ENCODE results near the gene RNF43. TPM values are rescaled to one million over a fixed set of nuclear protein-coding genes. Genes with fewer than 3 reads are reported as not detected.

The RNF43 gene
- polyA plus RNA-seq, 1 donor (not counting 4 experiments of a cell fraction or from before 2014, with no cell fraction given): 15.0 TPM

- peak; percentile 60 for FAIRE-seq
- no peaks in the 10 kb centered on the region for H3K9me1 ChIP-seq (ENCODE audit: control insufficient read depth, extremely low read depth, insufficient read depth, low read length)
- peak overlapping the region; percentile 93 for H3K4me2 ChIP-seq (ENCODE audit: control insufficient read depth, extremely low read depth, insufficient read depth, low read depth, low read length)
- no peaks in the 10 kb centered on the region for H4K20me1 ChIP-seq (ENCODE audit: control insufficient read depth, extremely low read depth, insufficient read depth, low read length)
- no peaks in the 10 kb centered on the region for H3K36me3 ChIP-seq (ENCODE audit: control insufficient read depth in 2 of 2, extremely low read depth in 1 of 2, insufficient read depth in 2 of 2, low read length in 2 of 2)
- H3K27ac ChIP-seq (ENCODE audit: control insufficient read depth, insufficient read depth, low read length): peak overlapping the region; percentile 95
- DNase-seq (ENCODE audit: low read depth, low spot score): no peak
- dilution Hi-C loops (cut with MboI; ENCODE audit: extremely low pct_ligation_motif_present, low sequenced_read_pairs): no loop called here
- no peaks in the 10 kb centered on the region for H3K9me3 ChIP-seq (ENCODE audit: control insufficient read depth, low read depth, low read length)
- no peak for TF ChIP-seq CTCF (optimal IDR thresholded peaks at IDR 0.05 in 1 of 3, IDR thresholded peaks at IDR 0.05 in 1 of 3, conservative IDR thresholded peaks at IDR 0.05 in 1 of 3; ENCODE audit: extremely low read depth in 1 of 3, insufficient read depth in 2 of 3, low read length in 3 of 3)
- TF ChIP-seq EZH2 (IDR thresholded peaks at IDR 0.05; ENCODE audit: low read length): no peak
- peaks cover 30% of the 10 kb centered on the region for H3K4me1 ChIP-seq (ENCODE audit: control insufficient read depth, extremely low read depth, insufficient read depth, low read length)
- H2AFZ ChIP-seq (ENCODE audit: control insufficient read depth, low read length): no peak overlapping the region
- peaks cover 75% of the 10 kb centered on the region for H3K79me2 ChIP-seq (ENCODE audit: control insufficient read depth, insufficient read depth, low read length)
- H3K9ac ChIP-seq (ENCODE audit: control insufficient read depth, extremely low read depth, insufficient read depth, low read length): peak overlapping the region; percentile 91
- H3K27me3 ChIP-seq (ENCODE audit: control insufficient read depth, extremely low read depth, insufficient read depth, low read length): no peaks in the 10 kb centered on the region
- peak overlapping the region; percentile 64 to 97 (median 95) for H3K4me3 ChIP-seq (ENCODE audit: control insufficient read depth in 2 of 3, extremely low read depth in 1 of 3, insufficient read depth in 2 of 3, low read depth in 1 of 3, low read length in 3 of 3)
Measured at GRCh38 chr17:58414596-58414997, 2.7 kb downstream of the RNF43 start.

- Histone ChIP-seq H3K27ac (ENCODE audit: control insufficient read depth, insufficient read depth, low read length) (peak overlapping the region; percentile 95), H2AFZ (ENCODE audit: control insufficient read depth, low read length) (no peak overlapping the region), H3K4me3 (ENCODE audit: control insufficient read depth in 2 of 3, extremely low read depth in 1 of 3, insufficient read depth in 2 of 3, low read depth in 1 of 3, low read length in 3 of 3) (peak overlapping the region; percentile 64 to 97 (median 95)), H3K36me3 (ENCODE audit: control insufficient read depth in 2 of 2, extremely low read depth in 1 of 2, insufficient read depth in 2 of 2, low read length in 2 of 2) (no peaks in the 10 kb centered on the region), H3K27me3 (ENCODE audit: control insufficient read depth, extremely low read depth, insufficient read depth, low read length) (no peaks in the 10 kb centered on the region), H4K20me1 (ENCODE audit: control insufficient read depth, extremely low read depth, insufficient read depth, low read length) (no peaks in the 10 kb centered on the region), H3K9ac (ENCODE audit: control insufficient read depth, extremely low read depth, insufficient read depth, low read length) (peak overlapping the region; percentile 91), H3K4me2 (ENCODE audit: control insufficient read depth, extremely low read depth, insufficient read depth, low read depth, low read length) (peak overlapping the region; percentile 93), H3K9me3 (ENCODE audit: control insufficient read depth, low read depth, low read length) (no peaks in the 10 kb centered on the region), H3K79me2 (ENCODE audit: control insufficient read depth, insufficient read depth, low read length) (peaks cover 84% of the 10 kb centered on the region), H3K9me1 (ENCODE audit: control insufficient read depth, extremely low read depth, insufficient read depth, low read length) (no peaks in the 10 kb centered on the region), H3K4me1 (ENCODE audit: control insufficient read depth, extremely low read depth, insufficient read depth, low read length) (peaks cover 39% of the 10 kb centered on the region)
- dilution Hi-C loops (cut with MboI; ENCODE audit: extremely low pct_ligation_motif_present, low sequenced_read_pairs): no loop called here
- DNase-seq (ENCODE audit: low read depth, low spot score) (no peak), FAIRE-seq (peak; percentile 75)
- TF ChIP-seq CTCF (optimal IDR thresholded peaks at IDR 0.05 in 1 of 3, IDR thresholded peaks at IDR 0.05 in 1 of 3, conservative IDR thresholded peaks at IDR 0.05 in 1 of 3; ENCODE audit: extremely low read depth in 1 of 3, insufficient read depth in 2 of 3, low read length in 3 of 3) (no peak), EZH2 (IDR thresholded peaks at IDR 0.05; ENCODE audit: low read length) (no peak)
Measured at GRCh38 chr17:58413684-58414083, 3.6 kb downstream of the RNF43 start.
